PC-3 (cell line): ENCODE data around the gene RNF125. TPM values are rescaled to one million over a fixed set of nuclear protein-coding genes. Genes with fewer than 3 reads are reported as not detected.
A peak's percentile ranks its signal among the peaks of the same experiment; 100 is the strongest.

Experiments
- ATAC-seq: fragments of 200-7000 bp; cut with Tn5 transposase; 2 replicates; pipeline ENCODE4 v1.9.1; 2020; ENCODE audit warnings: mild to moderate bottlenecking, moderate library complexity
- BruUV-seq: library from RNA; stranded (reverse); fragments of 400-500 nt; replicated peaks from 2 replicates; lab custom pipeline; 2021; lab: Mats Ljungman, UMichigan
- CTCF ChIA-PET: fragments of 300-600 bp; sonication (Branson Sonifier 250); formaldehyde crosslinking; loops from one replicate; lab custom pipeline; 2022; ENCODE audit warnings: antibody characterized with exemption; lab: Charles Lee
- POLR2A ChIA-PET: fragments of 300-600 bp; sonication (Branson Sonifier 250); formaldehyde crosslinking; loops from one replicate; lab custom pipeline; 2022; ENCODE audit warnings: antibody characterized with exemption; ENCODE audit not compliant: unreplicated experiment; lab: Charles Lee
- DNase-seq: peaks from one replicate; pipeline ENCODE4 v3.0.0-alpha.2; 2015
- H2AFZ ChIP-seq: fragments of 300-600 bp; sonication (generic); 2 replicates; pipeline ENCODE4 v1.6.0; 2016; ENCODE audit warnings: antibody characterized with exemption, low read length
- H3F3A ChIP-seq: fragments of 300-600 bp; sonication (generic); one replicate; pipeline ENCODE4 v1.6.0; 2017; ENCODE audit warnings: antibody characterized with exemption, low read length, control low read depth, mild to moderate bottlenecking; ENCODE audit not compliant: unreplicated experiment
- H3K27ac ChIP-seq: fragments of 300-600 bp; sonication (generic); 2 replicates; pipeline ENCODE4 v1.5.1; 2016; ENCODE audit warnings: mild to moderate bottlenecking, low read length
- H3K27me3 ChIP-seq: fragments of 300-600 bp; sonication (generic); 2 replicates; pipeline ENCODE4 v1.6.1; 2016; ENCODE audit warnings: low read length, mixed read lengths
- H3K36me3 ChIP-seq: fragments of 300-600 bp; sonication (generic); 2 replicates; pipeline ENCODE4 v1.6.1; 2016; ENCODE audit warnings: low read depth, mixed run types, low read length, mixed read lengths
- H3K4me1 ChIP-seq: fragments of 300-600 bp; sonication (generic); 2 replicates; pipeline ENCODE4 v1.5.1; 2016; ENCODE audit warnings: low read length; ENCODE audit not compliant: insufficient read depth
- H3K4me2 ChIP-seq: fragments of 300-600 bp; sonication (generic); 2 replicates; pipeline ENCODE4 v1.6.0; 2016; ENCODE audit warnings: low read length
- H3K4me3 ChIP-seq: fragments of 300-600 bp; sonication (generic); 2 replicates; pipeline ENCODE4 v1.5.1; 2016; ENCODE audit warnings: mild to moderate bottlenecking, low read length, mixed read lengths
- H3K79me2 ChIP-seq: fragments of 300-600 bp; sonication (generic); 2 replicates; pipeline ENCODE4 v1.6.1; 2017; ENCODE audit warnings: low read length, mixed read lengths
- H3K9ac ChIP-seq: fragments of 300-600 bp; sonication (generic); 2 replicates; pipeline ENCODE4 v1.6.0; 2016; ENCODE audit warnings: mild to moderate bottlenecking, low read length
- H3K9me2 ChIP-seq: fragments of 300-600 bp; sonication (generic); replicated peaks from 2 replicates; pipeline ENCODE4 v1.6.1; 2016; ENCODE audit warnings: mixed run types, low read length, mixed read lengths
- H3K9me3 ChIP-seq: fragments of 300-600 bp; sonication (generic); 2 replicates; pipeline ENCODE4 v1.6.1; 2016; ENCODE audit warnings: low read length, mixed read lengths
- H4K20me1 ChIP-seq: fragments of 300-600 bp; sonication (generic); 2 replicates; pipeline ENCODE4 v1.6.1; 2016; ENCODE audit warnings: low read length, mixed read lengths
- CTCF ChIP-seq: fragments of 300-600 bp; sonication (generic); conservative IDR thresholded peaks from 2 replicates; pipeline ENCODE4 v1.5.1; 2017; ENCODE audit warnings: antibody characterized with exemption, low read depth, mild to moderate bottlenecking, low read length
- EZH2 ChIP-seq: fragments of 300-600 bp; sonication (generic); IDR thresholded peaks from one replicate; pipeline ENCODE4 v1.6.1; 2017; ENCODE audit warnings: antibody characterized with exemption, mild to moderate bottlenecking, low read length; ENCODE audit not compliant: unreplicated experiment
- EZH2phosphoT487 ChIP-seq: fragments of 300-600 bp; sonication (generic); IDR thresholded peaks from 2 replicates; pipeline ENCODE4 v1.6.1; 2018; ENCODE audit warnings: mild to moderate bottlenecking, antibody characterized with exemption, low read length, borderline replicate concordance
- intact Hi-C: fragments of 100-400 bp; cut with micrococcal nuclease; formaldehyde crosslinking; loops from 2 replicates; pipeline ENCODE4 v1.9.0; 2023
- total RNA-seq: library from RNA; depleted of rRNA; stranded (reverse); fragments of >200 nt; gene quantifications from 2 replicates; pipeline ENCODE4 v1.2.3, GENCODE V29; 2014

Gene RNF125
- total RNA-seq, 1 experiment from 2014 or later: 1.1 TPM

GRCh38 chr18:32093102-32093511, 74.5 kb downstream of the RNF125 start:
- no peaks in the 10 kb centered on the region for H3K9me2 ChIP-seq
- peaks cover 56% of the 10 kb centered on the region for H3K79me2 ChIP-seq
- H3K4me1 ChIP-seq: peaks cover 3% of the 10 kb centered on the region; the same call in 1 of the 2 replicates
- peak overlapping the region; percentile 73 for H3K9ac ChIP-seq
- H3K27ac ChIP-seq: 0 out of 2 replicates have a peak overlapping the region, but pooled peaks have one; percentile 11
- CTCF ChIA-PET: no interaction called here
- peak overlapping the region; percentile 82 for H3K4me3 ChIP-seq
- DNase-seq: peak; percentile 34
- intact Hi-C loops: no loop called here
- no peaks in the 10 kb centered on the region for H3K27me3 ChIP-seq
- H3F3A ChIP-seq: no peaks in the 10 kb centered on the region
- peak overlapping the region; percentile 90 for H3K4me2 ChIP-seq
- peak; percentile 25 for ATAC-seq
- POLR2A ChIA-PET: no interaction called here
- TF ChIP-seq EZH2phosphoT487 (no peak), EZH2 (no peak), CTCF (no peak)
- peak overlapping the region; percentile 45; the same call in 1 of the 2 replicates for H2AFZ ChIP-seq
- H3K36me3 ChIP-seq: no peaks in the 10 kb centered on the region
- BruUV-seq: no TSS peak
- no peaks in the 10 kb centered on the region for H3K9me3 ChIP-seq
- H4K20me1 ChIP-seq: peaks cover 4% of the 10 kb centered on the region

GRCh38 chr18:32093523-32093922, 74.9 kb downstream of the RNF125 start:
- Histone ChIP-seq H3K27ac (0 out of 2 replicates have a peak overlapping the region, but pooled peaks have one; percentile 11), H3K27me3 (no peaks in the 10 kb centered on the region), H3F3A (no peaks in the 10 kb centered on the region), H3K9me3 (no peaks in the 10 kb centered on the region), H3K4me2 (peak overlapping the region; percentile 90), H3K4me3 (peak overlapping the region; percentile 82), H3K9ac (peak overlapping the region; percentile 73), H3K79me2 (peaks cover 58% of the 10 kb centered on the region), H4K20me1 (peaks cover 4% of the 10 kb centered on the region), H3K4me1 (peaks cover 3% of the 10 kb centered on the region; the same call in 1 of the 2 replicates), H3K9me2 (no peaks in the 10 kb centered on the region), H3K36me3 (no peaks in the 10 kb centered on the region), H2AFZ (peak overlapping the region; percentile 45; the same call in 1 of the 2 replicates)
- BruUV-seq: no TSS peak
- intact Hi-C loops: no loop called here
- peak; percentile 3 for DNase-seq
- ChIA-PET POLR2A (no interaction called here), CTCF (no interaction called here)
- TF ChIP-seq CTCF (no peak), EZH2phosphoT487 (no peak), EZH2 (no peak)
- no peak for ATAC-seq

GRCh38 chr18:32095192-32095899, 76.7 kb downstream of the RNF125 start:
- Histone ChIP-seq H3K4me3 (no peak overlapping the region), H4K20me1 (peaks cover 4% of the 10 kb centered on the region), H3K9me3 (no peaks in the 10 kb centered on the region), H3K9me2 (no peaks in the 10 kb centered on the region), H2AFZ (no peak overlapping the region), H3K27me3 (no peaks in the 10 kb centered on the region), H3F3A (no peaks in the 10 kb centered on the region), H3K9ac (no peak overlapping the region), H3K79me2 (peaks cover 71% of the 10 kb centered on the region), H3K27ac (no peak overlapping the region), H3K36me3 (no peaks in the 10 kb centered on the region), H3K4me2 (no peak overlapping the region), H3K4me1 (peaks cover 3% of the 10 kb centered on the region; the same call in 1 of the 2 replicates)
- no peak for ATAC-seq
- TF ChIP-seq CTCF (no peak), EZH2phosphoT487 (no peak), EZH2 (no peak)
- DNase-seq: no peak
- BruUV-seq: no TSS peak
- intact Hi-C loops: no loop called here
- ChIA-PET CTCF (no interaction called here), POLR2A (no interaction called here)
